GM12878 (cell line): ENCODE measurements around the gene PUSL1.

Experiments used
- CHD1 ChIP-seq: IDR thresholded peaks from 2 replicates; pipeline ENCODE4 v1.6.1; 2012; ENCODE audit warnings: low read depth, low read length, improper control_type of control experiment
- ZNF274 ChIP-seq: IDR thresholded peaks from one replicate; pipeline ENCODE4 v1.8.0; 2011; ENCODE audit not compliant: insufficient read length, insufficient read depth
- TF ChIP-seq, protein P1 (sequence below), 3 experiments: IDR thresholded peaks in 2 of 3; conservative IDR thresholded peaks in 1 of 3; 2 replicates each; pipeline ENCODE4 v1.5.1; 2011; ENCODE audit warnings: low read depth in 3 of 3, low read length in 3 of 3, mild to moderate bottlenecking in 3 of 3, control low read depth in 2 of 3, moderate library complexity in 2 of 3, inconsistent platforms in 1 of 3, mixed read lengths in 1 of 3; ENCODE audit not compliant: control insufficient read depth in 2 of 3, insufficient read depth in 1 of 3; ENCODE audit errors: extremely low read depth in 1 of 3
- TF ChIP-seq, protein P2 (sequence below): IDR thresholded peaks from 2 replicates; pipeline ENCODE4 v1.6.1; 2012; ENCODE audit warnings: mild to moderate bottlenecking, low read depth, low read length

DNA sequence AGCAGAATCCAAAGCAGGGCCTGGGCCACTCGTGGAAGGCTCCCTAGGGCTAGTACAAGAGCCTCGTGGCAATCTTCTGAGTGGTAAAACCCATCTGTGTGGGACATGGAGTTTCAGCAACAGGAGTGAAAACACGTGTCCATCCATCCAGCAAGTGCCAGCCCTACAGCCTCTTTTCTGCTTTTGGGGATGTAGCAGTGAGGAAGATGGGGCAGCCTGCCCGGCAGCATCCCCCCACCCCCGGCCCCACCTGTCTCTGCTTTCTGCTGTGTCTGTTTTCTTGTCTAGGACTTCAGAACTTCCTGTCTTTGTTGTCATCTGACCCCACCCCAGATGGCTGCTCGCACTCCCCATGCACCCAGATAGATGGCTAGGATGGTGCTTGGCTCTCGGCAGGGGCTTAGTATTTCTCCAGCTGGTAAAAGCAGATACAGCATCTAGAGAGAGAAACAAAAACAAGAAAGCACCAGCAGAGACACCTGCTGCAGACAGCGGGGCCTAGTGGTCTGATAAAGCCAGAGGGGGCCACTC, 17.7 kb downstream of the PUSL1 start:
- TF ChIP-seq ZNF274 (no peak), CHD1 (no peak)
- TF ChIP-seq, protein P1, sequence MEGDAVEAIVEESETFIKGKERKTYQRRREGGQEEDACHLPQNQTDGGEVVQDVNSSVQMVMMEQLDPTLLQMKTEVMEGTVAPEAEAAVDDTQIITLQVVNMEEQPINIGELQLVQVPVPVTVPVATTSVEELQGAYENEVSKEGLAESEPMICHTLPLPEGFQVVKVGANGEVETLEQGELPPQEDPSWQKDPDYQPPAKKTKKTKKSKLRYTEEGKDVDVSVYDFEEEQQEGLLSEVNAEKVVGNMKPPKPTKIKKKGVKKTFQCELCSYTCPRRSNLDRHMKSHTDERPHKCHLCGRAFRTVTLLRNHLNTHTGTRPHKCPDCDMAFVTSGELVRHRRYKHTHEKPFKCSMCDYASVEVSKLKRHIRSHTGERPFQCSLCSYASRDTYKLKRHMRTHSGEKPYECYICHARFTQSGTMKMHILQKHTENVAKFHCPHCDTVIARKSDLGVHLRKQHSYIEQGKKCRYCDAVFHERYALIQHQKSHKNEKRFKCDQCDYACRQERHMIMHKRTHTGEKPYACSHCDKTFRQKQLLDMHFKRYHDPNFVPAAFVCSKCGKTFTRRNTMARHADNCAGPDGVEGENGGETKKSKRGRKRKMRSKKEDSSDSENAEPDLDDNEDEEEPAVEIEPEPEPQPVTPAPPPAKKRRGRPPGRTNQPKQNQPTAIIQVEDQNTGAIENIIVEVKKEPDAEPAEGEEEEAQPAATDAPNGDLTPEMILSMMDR (IDR thresholded peaks at IDR 0.05 in 2 of 3, conservative IDR thresholded peaks at IDR 0.05 in 1 of 3; ENCODE audit: control insufficient read depth in 2 of 3, extremely low read depth in 1 of 3, insufficient read depth in 1 of 3, low read depth in 3 of 3, low read length in 3 of 3) = no peak
- TF ChIP-seq, protein P2, sequence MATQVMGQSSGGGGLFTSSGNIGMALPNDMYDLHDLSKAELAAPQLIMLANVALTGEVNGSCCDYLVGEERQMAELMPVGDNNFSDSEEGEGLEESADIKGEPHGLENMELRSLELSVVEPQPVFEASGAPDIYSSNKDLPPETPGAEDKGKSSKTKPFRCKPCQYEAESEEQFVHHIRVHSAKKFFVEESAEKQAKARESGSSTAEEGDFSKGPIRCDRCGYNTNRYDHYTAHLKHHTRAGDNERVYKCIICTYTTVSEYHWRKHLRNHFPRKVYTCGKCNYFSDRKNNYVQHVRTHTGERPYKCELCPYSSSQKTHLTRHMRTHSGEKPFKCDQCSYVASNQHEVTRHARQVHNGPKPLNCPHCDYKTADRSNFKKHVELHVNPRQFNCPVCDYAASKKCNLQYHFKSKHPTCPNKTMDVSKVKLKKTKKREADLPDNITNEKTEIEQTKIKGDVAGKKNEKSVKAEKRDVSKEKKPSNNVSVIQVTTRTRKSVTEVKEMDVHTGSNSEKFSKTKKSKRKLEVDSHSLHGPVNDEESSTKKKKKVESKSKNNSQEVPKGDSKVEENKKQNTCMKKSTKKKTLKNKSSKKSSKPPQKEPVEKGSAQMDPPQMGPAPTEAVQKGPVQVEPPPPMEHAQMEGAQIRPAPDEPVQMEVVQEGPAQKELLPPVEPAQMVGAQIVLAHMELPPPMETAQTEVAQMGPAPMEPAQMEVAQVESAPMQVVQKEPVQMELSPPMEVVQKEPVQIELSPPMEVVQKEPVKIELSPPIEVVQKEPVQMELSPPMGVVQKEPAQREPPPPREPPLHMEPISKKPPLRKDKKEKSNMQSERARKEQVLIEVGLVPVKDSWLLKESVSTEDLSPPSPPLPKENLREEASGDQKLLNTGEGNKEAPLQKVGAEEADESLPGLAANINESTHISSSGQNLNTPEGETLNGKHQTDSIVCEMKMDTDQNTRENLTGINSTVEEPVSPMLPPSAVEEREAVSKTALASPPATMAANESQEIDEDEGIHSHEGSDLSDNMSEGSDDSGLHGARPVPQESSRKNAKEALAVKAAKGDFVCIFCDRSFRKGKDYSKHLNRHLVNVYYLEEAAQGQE = no peak
